CD14-positive monocyte (primary cell): ENCODE measurements around the gene MXRA8. TPM values are rescaled to one million over a fixed set of nuclear protein-coding genes. Genes with fewer than 3 reads are reported as not detected.

Experiments
- DNase-seq, 3 donors: peaks; one replicate each; pipeline ENCODE4 v3.0.0-alpha.2; 2011 to 2022
- H2AFZ ChIP-seq: 2 replicates; pipeline ENCODE4 v1.6.0; 2012; ENCODE audit warnings: mild to moderate bottlenecking, low read depth, low read length, inconsistent platforms; ENCODE audit not compliant: insufficient read depth, poor library complexity, severe bottlenecking
- H3K27ac ChIP-seq, 2 donors: 1 replicate in 1 of 2; 2 replicates in 1 of 2; pipeline ENCODE4 v1.5.1; 2012 to 2013; ENCODE audit warnings: low read length in 2 of 2, control low read depth in 1 of 2, inconsistent platforms in 1 of 2, low read depth in 1 of 2, mild to moderate bottlenecking in 1 of 2
- H3K27me3 ChIP-seq, 2 donors: one replicate each; pipeline versions ENCODE4 v1.6.0 to v1.6.1; 2011 to 2013; ENCODE audit warnings: low read length in 2 of 2; ENCODE audit not compliant: control insufficient read depth in 2 of 2, insufficient read depth in 2 of 2
- H3K36me3 ChIP-seq, 2 donors: replicated peaks in 1 of 2; 1 replicate in 1 of 2; 2 replicates in 1 of 2; pipeline versions ENCODE4 v1.5.1 to v1.6.1; 2012 to 2013; ENCODE audit warnings: low read length in 2 of 2, control low read depth in 1 of 2, inconsistent platforms in 1 of 2, mild to moderate bottlenecking in 1 of 2; ENCODE audit not compliant: insufficient read depth in 2 of 2, control insufficient read depth in 1 of 2
- H3K4me1 ChIP-seq, 2 donors: 1 replicate in 1 of 2; 2 replicates in 1 of 2; pipeline versions ENCODE4 v1.5.1 to v1.6.1; 2012 to 2013; ENCODE audit warnings: low read length in 2 of 2, control low read depth in 1 of 2, inconsistent platforms in 1 of 2, mild to moderate bottlenecking in 1 of 2, moderate library complexity in 1 of 2; ENCODE audit not compliant: insufficient read depth in 2 of 2, control insufficient read depth in 1 of 2
- H3K4me2 ChIP-seq: replicated peaks from 2 replicates; pipeline ENCODE3; 2012; ENCODE audit warnings: low read length, moderate library complexity, mild to moderate bottlenecking; ENCODE audit not compliant: poor library complexity, severe bottlenecking; ENCODE audit errors: extremely low read depth
- H3K4me3 ChIP-seq, 3 experiments: fragments of 200-600 bp in 1 of 3; sonication (generic) in 1 of 3; replicated peaks in 1 of 3; 1 replicate in 2 of 3; 2 replicates in 1 of 3; pipeline ENCODE4 v1.5.1; 2011 to 2013; ENCODE audit warnings: low read length in 3 of 3, mild to moderate bottlenecking in 3 of 3, control low read depth in 2 of 3, low read depth in 2 of 3, inconsistent platforms in 1 of 3, moderate library complexity in 1 of 3
- H3K79me2 ChIP-seq: 2 replicates; pipeline ENCODE4 v1.6.0; 2012; ENCODE audit warnings: mild to moderate bottlenecking, control low read depth, inconsistent platforms, low read length, moderate library complexity; ENCODE audit not compliant: insufficient read depth
- H3K9ac ChIP-seq: 2 replicates; pipeline ENCODE4 v1.6.0; 2017; ENCODE audit warnings: low read length, mild to moderate bottlenecking; ENCODE audit not compliant: insufficient read depth, poor library complexity, severe bottlenecking
- H3K9me3 ChIP-seq, 2 donors: replicated peaks in 1 of 2; 1 replicate in 1 of 2; 2 replicates in 1 of 2; pipeline versions ENCODE4 v1.5.1 to v1.6.1; 2012 to 2013; ENCODE audit warnings: low read length in 2 of 2, control low read depth in 1 of 2; ENCODE audit not compliant: control insufficient read depth in 1 of 2, insufficient read depth in 1 of 2
- H4K20me1 ChIP-seq: 2 replicates; pipeline ENCODE4 v1.6.0; 2012; ENCODE audit warnings: mild to moderate bottlenecking, low read length, control low read depth, moderate library complexity; ENCODE audit not compliant: insufficient read depth
- H3K27ac Mint-ChIP-seq, 7 donors: one replicate each; pipeline ENCODE4 v1.8.0; 2020; ENCODE audit warnings: mild to moderate bottlenecking in 7 of 7, mixed read lengths in 7 of 7, moderate library complexity in 6 of 7, inconsistent platforms in 2 of 7
- H3K27me3 Mint-ChIP-seq, 3 donors: one replicate each; pipeline ENCODE4 v1.8.0; 2021 to 2022; ENCODE audit warnings: low read depth in 3 of 3, mild to moderate bottlenecking in 3 of 3, mixed read lengths in 3 of 3, moderate library complexity in 3 of 3, inconsistent platforms in 1 of 3
- H3K36me3 Mint-ChIP-seq, 2 donors: one replicate each; pipeline ENCODE4 v1.8.0; 2020; ENCODE audit warnings: mixed read lengths in 2 of 2, inconsistent platforms in 1 of 2, mild to moderate bottlenecking in 1 of 2
- H3K4me1 Mint-ChIP-seq: one replicate; pipeline ENCODE4 v1.8.0; 2020; ENCODE audit warnings: mild to moderate bottlenecking, mixed read lengths
- H3K4me3 Mint-ChIP-seq, 2 donors: one replicate each; pipeline ENCODE4 v1.8.0; 2020; ENCODE audit warnings: mild to moderate bottlenecking in 2 of 2, mixed read lengths in 2 of 2, moderate library complexity in 1 of 2
- H3K9me3 Mint-ChIP-seq, 7 donors: one replicate each; pipeline ENCODE4 v1.8.0; 2020 to 2022; ENCODE audit warnings: mixed read lengths in 7 of 7, mild to moderate bottlenecking in 6 of 7, moderate library complexity in 6 of 7, inconsistent platforms in 2 of 7
- CTCF ChIP-seq: fragments of 200-600 bp; IDR thresholded peaks from one replicate; pipeline ENCODE4 v1.8.0; 2022; ENCODE audit warnings: antibody characterized with exemption, mild to moderate bottlenecking
- WGBS: methylation state at CpG from one replicate; pipeline ENCODE4 v1.1.5; 2013; ENCODE audit warnings: missing lambda C conversion rate; ENCODE audit not compliant: insufficient coverage; 5-methylcytosine and 5-hydroxymethylcytosine counted together
- intact Hi-C, 2 donors: fragments of 100-400 bp; cut with micrococcal nuclease; formaldehyde crosslinking; loops; one replicate each; pipeline versions ENCODE4 v1.15.0 to v1.15.1; 2023
- polyA plus RNA-seq, 3 donors: library from polyadenylated mRNA; depleted of rRNA in 1 of 3; unstranded in 2 of 3; stranded (reverse) in 1 of 3; fragments of 300-500 nt in 2 of 3; fragments of >200 nt in 1 of 3; fragmentation: Illumina TruSeq in 2 of 3; gene quantifications; 1 replicate in 2 of 3; 2 replicates in 1 of 3; pipeline ENCODE4 v1.2.3, GENCODE V29; 2012 to 2021

The MXRA8 gene
- polyA plus RNA-seq, 3 donors: not detected

- TF ChIP-seq CTCF: no peak
- no peak overlapping the region for H3K4me3 Mint-ChIP-seq
- no peak overlapping the region for H3K4me2 ChIP-seq
- no peak for DNase-seq
- peaks cover under 1 to 11% (median 2%) of the 10 kb centered on the region in 3 donors for H3K27me3 Mint-ChIP-seq
- no peak overlapping the region for H3K27ac ChIP-seq
- no peak overlapping the region for H3K27ac Mint-ChIP-seq
- no peak overlapping the region for H2AFZ ChIP-seq
- H3K4me1 ChIP-seq: peaks cover 11 to 17% of the 10 kb centered on the region in 2 donors
- H3K9me3 ChIP-seq: no peaks in the 10 kb centered on the region
- H3K4me3 ChIP-seq: no peak overlapping the region
- H3K36me3 Mint-ChIP-seq: peaks cover 4 to 9% of the 10 kb centered on the region in 2 donors
- H3K4me1 Mint-ChIP-seq: peaks cover 16% of the 10 kb centered on the region
- H3K9ac ChIP-seq: no peak overlapping the region
- intact Hi-C loops: no loop called here
- no peaks in the 10 kb centered on the region for H3K9me3 Mint-ChIP-seq
- 96% methylated on average over 3 of the region's 12 CpGs for WGBS
- peaks cover 0 to 8% of the 10 kb centered on the region in 2 donors for H3K36me3 ChIP-seq
- peaks cover 28% of the 10 kb centered on the region for H3K79me2 ChIP-seq
- no peaks in the 10 kb centered on the region for H3K27me3 ChIP-seq
- H4K20me1 ChIP-seq: peaks cover 44% of the 10 kb centered on the region
Measured at GRCh38 chr1:1345860-1346500, 12.4 kb downstream of the MXRA8 start.

GRCh38 chr1:1345384-1345783 lies 13.0 kb downstream of the MXRA8 start:
- Mint-ChIP-seq H3K4me3 (no peak overlapping the region), H3K36me3 (peaks cover 10 to 15% of the 10 kb centered on the region in 2 donors), H3K9me3 (no peaks in the 10 kb centered on the region), H3K4me1 (peaks cover 16% of the 10 kb centered on the region), H3K27ac (no peak overlapping the region), H3K27me3 (peaks cover 2 to 11% (median 4%) of the 10 kb centered on the region in 3 donors)
- 89% methylated on average over 14 of the region's 16 CpGs for WGBS
- Histone ChIP-seq H3K9me3 (no peaks in the 10 kb centered on the region), H3K9ac (no peak overlapping the region), H2AFZ (no peak overlapping the region), H3K4me1 (peaks cover 11 to 17% of the 10 kb centered on the region in 2 donors), H3K4me2 (no peak overlapping the region), H3K36me3 (peaks cover 0 to 14% of the 10 kb centered on the region in 2 donors), H4K20me1 (peaks cover 44% of the 10 kb centered on the region), H3K4me3 (no peak overlapping the region), H3K79me2 (peaks cover 28% of the 10 kb centered on the region), H3K27ac (no peak overlapping the region), H3K27me3 (no peaks in the 10 kb centered on the region)
- no peak for DNase-seq
- TF ChIP-seq CTCF: no peak
- intact Hi-C loops: no loop called here
